GM12874 (cell line): ENCODE measurements around the gene ALKBH4.
A peak's percentile ranks its signal among the peaks of the same experiment; 100 is the strongest.

ENCODE experiments used
- CTCF ChIP-seq: IDR thresholded peaks from 2 replicates; pipeline ENCODE4 v1.5.1; 2011; ENCODE audit warnings: low read depth, mild to moderate bottlenecking, control low read depth, low read length, moderate library complexity; ENCODE audit not compliant: insufficient read depth

Gene ALKBH4

GRCh38 chr7:102464577-102465280 lies at the start of gene ALKBH4, which contains the start of gene LRWD1:
Gene ALKBH4 (minus strand): TSS chr7:102464863. CDS start chr7:102464836, 27 bp downstream.
Gene LRWD1 (plus strand): TSS chr7:102464984. CDS start chr7:102465081, 97 bp downstream.
- TF ChIP-seq CTCF: peak; percentile 32

GRCh38 chr7:102479982-102480637 lies 15.4 kb upstream of the ALKBH4 start:
- peak; percentile 34 for TF ChIP-seq CTCF

GRCh38 chr7:102478314-102479208 lies 13.9 kb upstream of the ALKBH4 start, which contains the start of gene POLR2J:
Gene POLR2J (minus strand): TSS chr7:102478922. CDS start chr7:102478860, 62 bp downstream.
- TF ChIP-seq CTCF: 0 out of 2 replicates have a peak, but pooled peaks have one; percentile 14

- TF ChIP-seq CTCF: no peak
These were observed 8.8 kb upstream of the ALKBH4 start for GRCh38 chr7:102473271-102473991.

GRCh38 chr7:102472126-102473041 lies 7.7 kb upstream of the ALKBH4 start:
- TF ChIP-seq CTCF: no peak

- no peak for TF ChIP-seq CTCF
These were observed 7.1 kb upstream of the ALKBH4 start for GRCh38 chr7:102471791-102472125.
